Loucy (cell line): ENCODE measurements around the gene BMP8B.

ENCODE experiments used
- CTCF ChIP-seq: fragments of 200-600 bp; sonication (generic); conservative IDR thresholded peaks from 2 replicates; pipeline ENCODE4 v1.5.1; 2014; ENCODE audit warnings: mild to moderate bottlenecking, antibody characterized with exemption, low read length
- EZH2phosphoT487 ChIP-seq: fragments of 200-600 bp; IDR thresholded peaks from 2 replicates; pipeline ENCODE4 v1.6.1; 2018; ENCODE audit warnings: antibody characterized with exemption, mild to moderate bottlenecking, moderate library complexity, borderline replicate concordance

GRCh38 chr1:39720094-39720999 lies 68.3 kb downstream of the BMP8B start:
- TF ChIP-seq CTCF (peak; percentile 76), EZH2phosphoT487 (no peak)
